Trophoblast cell (in vitro differentiated cells and primary cell): Measurements from ENCODE around the gene SRSF9.
"Not testable (repeated sequence)": the region's sequence is repeated elsewhere in the genome, so short reads cannot be mapped to it uniquely, and the experiment has no call there.

ENCODE experiments used
- DNase-seq, 2 donors: peaks; one replicate each; pipeline ENCODE4 v3.0.0-alpha.2; 2016
- H2AFZ ChIP-seq: 2 replicates; pipeline ENCODE4 v1.6.1; 2013; ENCODE audit warnings: low read length, moderate library complexity, mild to moderate bottlenecking; ENCODE audit not compliant: insufficient read depth, poor library complexity
- H2AK5ac ChIP-seq: 2 replicates; pipeline ENCODE4 v1.6.1; 2013; ENCODE audit warnings: mild to moderate bottlenecking, low read length
- H2BK120ac ChIP-seq: 2 replicates; pipeline ENCODE4 v1.6.1; 2013; ENCODE audit warnings: low read length, mild to moderate bottlenecking, moderate library complexity; ENCODE audit not compliant: insufficient read depth, poor library complexity
- H2BK12ac ChIP-seq: 2 replicates; pipeline ENCODE4 v1.6.1; 2013; ENCODE audit warnings: mild to moderate bottlenecking, low read length, moderate library complexity
- H2BK5ac ChIP-seq: 2 replicates; pipeline ENCODE4 v1.6.1; 2013; ENCODE audit warnings: low read length, low read depth, moderate library complexity, mild to moderate bottlenecking; ENCODE audit not compliant: poor library complexity
- H3K14ac ChIP-seq: 2 replicates; pipeline ENCODE4 v1.6.1; 2013; ENCODE audit warnings: mild to moderate bottlenecking, low read length
- H3K18ac ChIP-seq: 2 replicates; pipeline ENCODE4 v1.6.1; 2013; ENCODE audit warnings: mild to moderate bottlenecking, low read length
- H3K23ac ChIP-seq: 2 replicates; pipeline ENCODE4 v1.6.1; 2013; ENCODE audit warnings: low read length
- H3K27ac ChIP-seq: 2 replicates; pipeline ENCODE4 v1.5.1; 2013; ENCODE audit warnings: low read depth, mild to moderate bottlenecking, inconsistent platforms, low read length, moderate library complexity
- H3K27me3 ChIP-seq: 2 replicates; pipeline ENCODE4 v1.6.1; 2013; ENCODE audit warnings: inconsistent platforms, mild to moderate bottlenecking, low read length, moderate library complexity; ENCODE audit not compliant: insufficient read depth
- H3K36me3 ChIP-seq, 2 experiments: 1 replicate in 1 of 2; 2 replicates in 1 of 2; pipeline ENCODE4 v1.6.1; 2013; ENCODE audit warnings: low read length in 2 of 2, mild to moderate bottlenecking in 2 of 2, moderate library complexity in 1 of 2; ENCODE audit not compliant: insufficient read depth in 2 of 2, control insufficient read depth in 1 of 2
- H3K4ac ChIP-seq: 2 replicates; pipeline ENCODE4 v1.6.1; 2013; ENCODE audit warnings: low read depth, mild to moderate bottlenecking, low read length, moderate library complexity
- H3K4me1 ChIP-seq, 2 experiments: 1 replicate in 1 of 2; 2 replicates in 1 of 2; pipeline ENCODE4 v1.6.1; 2013; ENCODE audit warnings: low read length in 2 of 2, mild to moderate bottlenecking in 2 of 2, moderate library complexity in 1 of 2; ENCODE audit not compliant: insufficient read depth in 2 of 2, control insufficient read depth in 1 of 2
- H3K4me2 ChIP-seq: 2 replicates; pipeline ENCODE4 v1.6.1; 2013; ENCODE audit warnings: inconsistent platforms, mild to moderate bottlenecking, low read length, moderate library complexity
- H3K4me3 ChIP-seq: 2 replicates; pipeline ENCODE4 v1.5.1; 2013; ENCODE audit warnings: mild to moderate bottlenecking, low read depth, low read length, inconsistent platforms
- H3K79me1 ChIP-seq: one replicate; pipeline ENCODE4 v1.6.1; 2013; ENCODE audit warnings: low read length
- H3K79me2 ChIP-seq: 2 replicates; pipeline ENCODE4 v1.6.1; 2013; ENCODE audit warnings: low read length, mild to moderate bottlenecking; ENCODE audit not compliant: control insufficient read depth, insufficient read depth, poor library complexity
- H3K9ac ChIP-seq: 2 replicates; pipeline ENCODE4 v1.6.1; 2013; ENCODE audit warnings: mild to moderate bottlenecking, low read length
- H3K9me3 ChIP-seq: 2 replicates; pipeline ENCODE4 v1.6.1; 2013; ENCODE audit warnings: low read depth, mild to moderate bottlenecking, control low read depth, inconsistent platforms, low read length; ENCODE audit not compliant: insufficient read depth
- H4K12ac ChIP-seq: 2 replicates; pipeline ENCODE4 v1.6.1; 2013; ENCODE audit warnings: low read depth, mild to moderate bottlenecking, low read length, moderate library complexity
- H4K8ac ChIP-seq: 2 replicates; pipeline ENCODE4 v1.6.1; 2013; ENCODE audit warnings: low read depth, mild to moderate bottlenecking, low read length, moderate library complexity
- H4K91ac ChIP-seq: one replicate; pipeline ENCODE4 v1.6.1; 2013; ENCODE audit warnings: low read depth, mild to moderate bottlenecking, low read length, moderate library complexity
- WGBS: extraction: QIAGEN DNeasy Blood & Tissue Kit; methylation state at CpG from one replicate; pipeline ENCODE4 v1.1.7; 2013; ENCODE audit warnings: missing lambda C conversion rate; ENCODE audit not compliant: insufficient read length, insufficient coverage; ENCODE audit errors: extremely low coverage; 5-methylcytosine and 5-hydroxymethylcytosine counted together

Gene SRSF9

GRCh38 chr12:120455302-120455701, 14.2 kb downstream of the SRSF9 start:
- no peak overlapping the region for H3K18ac ChIP-seq
- DNase-seq, result no peak
- H3K9me3 ChIP-seq, result no peaks in the 10 kb centered on the region
- H2BK12ac ChIP-seq, result no peak overlapping the region
- peaks cover 35 to 56% of the 10 kb centered on the region in 2 experiments for H3K36me3 ChIP-seq
- H2AFZ ChIP-seq, result no peak overlapping the region
- H3K9ac ChIP-seq, result no peak overlapping the region
- H3K27me3 ChIP-seq, result no peaks in the 10 kb centered on the region
- no peak overlapping the region for H2AK5ac ChIP-seq
- no peaks in the 10 kb centered on the region for H3K4me1 ChIP-seq
- H3K27ac ChIP-seq, result no peak overlapping the region
- no peak overlapping the region for H4K12ac ChIP-seq
- no peak overlapping the region for H3K4me2 ChIP-seq
- H3K4me3 ChIP-seq, result no peak overlapping the region
- no peak overlapping the region for H2BK5ac ChIP-seq
- H2BK120ac ChIP-seq, result no peak overlapping the region
- H3K79me2 ChIP-seq, result no peaks in the 10 kb centered on the region
- H4K8ac ChIP-seq, result no peak overlapping the region
- no peak overlapping the region for H3K14ac ChIP-seq
- WGBS, result no CpG with 5 or more reads among the region's 7 CpGs
- H3K4ac ChIP-seq, result no peak overlapping the region
- H3K23ac ChIP-seq, result no peak overlapping the region
- no peaks in the 10 kb centered on the region for H3K79me1 ChIP-seq
- H4K91ac ChIP-seq, result no peak overlapping the region

- Histone ChIP-seq H2AFZ (no peak overlapping the region), H4K12ac (no peak overlapping the region), H2BK120ac (no peak overlapping the region), H3K36me3 (peaks cover 34 to 51% of the 10 kb centered on the region in 2 experiments), H3K79me1 (no peaks in the 10 kb centered on the region), H3K27me3 (no peaks in the 10 kb centered on the region), H3K9ac (no peak overlapping the region), H3K14ac (no peak overlapping the region), H2BK12ac (no peak overlapping the region), H3K23ac (no peak overlapping the region), H3K4me1 (no peaks in the 10 kb centered on the region), H4K91ac (no peak overlapping the region), H3K4me3 (no peak overlapping the region), H3K9me3 (no peaks in the 10 kb centered on the region), H2AK5ac (no peak overlapping the region), H3K4me2 (no peak overlapping the region), H4K8ac (no peak overlapping the region), H3K4ac (no peak overlapping the region), H3K18ac (no peak overlapping the region), H3K79me2 (no peaks in the 10 kb centered on the region), H2BK5ac (no peak overlapping the region), H3K27ac (no peak overlapping the region)
- peak in 1 of 2 donors; percentile 55 for DNase-seq
- no CpG with 5 or more reads among the region's 4 CpGs for WGBS
These were observed 15.6 kb downstream of the SRSF9 start for GRCh38 chr12:120453977-120454376.

GRCh38 chr12:120453060-120453750, 16.3 kb downstream of the SRSF9 start:
- Histone ChIP-seq H3K9me3 (no peaks in the 10 kb centered on the region), H3K14ac (no peak overlapping the region), H2BK120ac (no peak overlapping the region), H3K27ac (no peak overlapping the region), H3K9ac (no peak overlapping the region), H2BK12ac (no peak overlapping the region), H4K12ac (no peak overlapping the region), H3K4me2 (no peak overlapping the region), H2BK5ac (no peak overlapping the region), H3K27me3 (no peaks in the 10 kb centered on the region), H3K79me2 (no peaks in the 10 kb centered on the region), H3K79me1 (no peaks in the 10 kb centered on the region), H2AFZ (no peak overlapping the region), H3K23ac (no peak overlapping the region), H3K4me1 (no peaks in the 10 kb centered on the region), H3K18ac (no peak overlapping the region), H3K4ac (no peak overlapping the region), H2AK5ac (no peak overlapping the region), H4K8ac (no peak overlapping the region), H3K36me3 (peaks cover 28 to 47% of the 10 kb centered on the region in 2 experiments), H4K91ac (no peak overlapping the region), H3K4me3 (no peak overlapping the region)
- no CpG with 5 or more reads among the region's 3 CpGs for WGBS
- no peak for DNase-seq

GRCh38 chr12:120452524-120452923, 17.0 kb downstream of the SRSF9 start:
- H4K91ac ChIP-seq, H2AK5ac ChIP-seq: not testable (repeated sequence)
- no CpG with 5 or more reads among the region's 5 CpGs for WGBS

More at GRCh38 chr12:120452524-120452923, 17.0 kb downstream of the SRSF9 start:
- not testable (repeated sequence) for H3K79me2 ChIP-seq, H3K9me3 ChIP-seq, H3K9ac ChIP-seq, H2BK120ac ChIP-seq, H2AFZ ChIP-seq, H3K4ac ChIP-seq, H3K4me2 ChIP-seq, H2BK5ac ChIP-seq, H3K27me3 ChIP-seq, H4K8ac ChIP-seq, H3K4me1 ChIP-seq, H4K12ac ChIP-seq, H3K79me1 ChIP-seq, DNase-seq, H3K4me3 ChIP-seq, H3K23ac ChIP-seq, H3K18ac ChIP-seq, H3K27ac ChIP-seq, H2BK12ac ChIP-seq, H3K14ac ChIP-seq
- peaks cover 23 to 42% of the 10 kb centered on the region in 2 experiments for H3K36me3 ChIP-seq
